Measurements from ENCODE around the gene CCSER1. TPM values are rescaled to one million over a fixed set of nuclear protein-coding genes. Genes with fewer than 3 reads are reported as not detected.
"Not testable (repeated sequence)": the region's sequence is repeated elsewhere in the genome, so short reads cannot be mapped to it uniquely, and the experiment has no call there.

CCSER1 gene
- total RNA-seq, 1 donor from 2014 or later, result 1.4 TPM

- no peak for DNase-seq (ENCODE audit: low read depth)
- H3K36me3 ChIP-seq (ENCODE audit: control insufficient read depth, insufficient read depth, low read length), result no peaks in the 10 kb centered on the region
- no peak for TF ChIP-seq CTCF (IDR thresholded peaks at IDR 0.05; ENCODE audit: insufficient read depth, low read length, poor library complexity, severe bottlenecking)
- no peak overlapping the region for H3K4me3 ChIP-seq (ENCODE audit: low read depth, low read length)
- no peaks in the 10 kb centered on the region for H3K27me3 ChIP-seq (ENCODE audit: control insufficient read depth, insufficient read depth, low read length)
Measured at GRCh38 chr4:90299373-90299772, 172.2 kb downstream of the CCSER1 start.

- H3K27me3 ChIP-seq (ENCODE audit: control insufficient read depth, insufficient read depth, low read length), result no peaks in the 10 kb centered on the region
- no peak overlapping the region for H3K4me3 ChIP-seq (ENCODE audit: low read depth, low read length)
- TF ChIP-seq CTCF (IDR thresholded peaks at IDR 0.05; ENCODE audit: insufficient read depth, low read length, poor library complexity, severe bottlenecking), result no peak
- no peaks in the 10 kb centered on the region for H3K36me3 ChIP-seq (ENCODE audit: control insufficient read depth, insufficient read depth, low read length)
- no peak for DNase-seq (ENCODE audit: low read depth)
Measured at GRCh38 chr4:90306810-90307209, 179.6 kb downstream of the CCSER1 start.

- not testable (repeated sequence) for H3K27me3 ChIP-seq (ENCODE audit: control insufficient read depth, insufficient read depth, low read length); DNase-seq (ENCODE audit: low read depth); H3K36me3 ChIP-seq (ENCODE audit: control insufficient read depth, insufficient read depth, low read length); H3K4me3 ChIP-seq (ENCODE audit: low read depth, low read length)
Measured at GRCh38 chr4:90317140-90317539, 189.9 kb downstream of the CCSER1 start.

- Histone ChIP-seq H3K36me3 (ENCODE audit: control insufficient read depth, insufficient read depth, low read length) (no peaks in the 10 kb centered on the region), H3K4me3 (ENCODE audit: low read depth, low read length) (no peak overlapping the region), H3K27me3 (ENCODE audit: control insufficient read depth, insufficient read depth, low read length) (no peaks in the 10 kb centered on the region)
- peak; percentile 60 for DNase-seq (ENCODE audit: low read depth)
- TF ChIP-seq CTCF (IDR thresholded peaks at IDR 0.05; ENCODE audit: insufficient read depth, low read length, poor library complexity, severe bottlenecking), result no peak
Measured at GRCh38 chr4:90317785-90318184, 190.6 kb downstream of the CCSER1 start.

- TF ChIP-seq CTCF (IDR thresholded peaks at IDR 0.05; ENCODE audit: insufficient read depth, low read length, poor library complexity, severe bottlenecking), result no peak
- no peaks in the 10 kb centered on the region for H3K36me3 ChIP-seq (ENCODE audit: control insufficient read depth, insufficient read depth, low read length)
- H3K4me3 ChIP-seq (ENCODE audit: low read depth, low read length), result no peak overlapping the region
- no peak for DNase-seq (ENCODE audit: low read depth)
- H3K27me3 ChIP-seq (ENCODE audit: control insufficient read depth, insufficient read depth, low read length), result no peaks in the 10 kb centered on the region
Measured at GRCh38 chr4:90318193-90318592, 191.0 kb downstream of the CCSER1 start.

- H3K4me3 ChIP-seq (ENCODE audit: low read depth, low read length), result no peak overlapping the region
- DNase-seq (ENCODE audit: low read depth), result no peak
- no peaks in the 10 kb centered on the region for H3K36me3 ChIP-seq (ENCODE audit: control insufficient read depth, insufficient read depth, low read length)
- H3K27me3 ChIP-seq (ENCODE audit: control insufficient read depth, insufficient read depth, low read length), result no peaks in the 10 kb centered on the region
- no peak for TF ChIP-seq CTCF (IDR thresholded peaks at IDR 0.05; ENCODE audit: insufficient read depth, low read length, poor library complexity, severe bottlenecking)
Measured at GRCh38 chr4:90328558-90328957, 201.4 kb downstream of the CCSER1 start.

All from kidney epithelial cell (primary cell).